A673 (cell line): ENCODE measurements around the gene A1CF. TPM values are rescaled to one million over a fixed set of nuclear protein-coding genes. Genes with fewer than 3 reads are reported as not detected.

Experiments used
- BruUV-seq: library from RNA; stranded (reverse); fragments of 400-500 nt; replicated peaks from 2 replicates; lab custom pipeline; 2021; lab: Mats Ljungman, UMichigan
- CTCF ChIA-PET: fragments of 300-600 bp; sonication (Branson Sonifier 250); formaldehyde crosslinking; loops from one replicate; lab custom pipeline; 2022; ENCODE audit warnings: antibody characterized with exemption; lab: Charles Lee
- POLR2A ChIA-PET: fragments of 300-600 bp; sonication (Branson Sonifier 250); formaldehyde crosslinking; loops from one replicate; lab custom pipeline; 2022; ENCODE audit warnings: antibody characterized with exemption; ENCODE audit not compliant: low non-redundant PET; lab: Charles Lee
- DNase-seq: peaks from one replicate; pipeline ENCODE4 v3.0.0-alpha.2; 2015; ENCODE audit warnings: low spot score
- H3K27ac ChIP-seq: fragments of 200-600 bp; sonication (generic); 2 replicates; pipeline ENCODE4 v1.5.1; 2016; ENCODE audit warnings: mixed run types, low read depth, mild to moderate bottlenecking, mixed read lengths, antibody characterized with exemption, low read length; ENCODE audit not compliant: poor library complexity, severe bottlenecking
- H3K27me3 ChIP-seq: fragments of 200-600 bp; sonication (generic); replicated peaks from 2 replicates; pipeline ENCODE4 v1.6.1; 2017; ENCODE audit warnings: mixed run types, low read depth, mild to moderate bottlenecking, mixed read lengths, antibody characterized with exemption, low read length; ENCODE audit not compliant: insufficient read depth, poor library complexity
- H3K36me3 ChIP-seq: fragments of 200-600 bp; sonication (generic); 2 replicates; pipeline ENCODE4 v1.6.1; 2016; ENCODE audit warnings: mixed run types, mild to moderate bottlenecking, mixed read lengths, antibody characterized with exemption, low read length; ENCODE audit not compliant: insufficient read depth, poor library complexity, severe bottlenecking
- H3K4me1 ChIP-seq: fragments of 200-600 bp; sonication (generic); 2 replicates; pipeline ENCODE4 v1.6.1; 2017; ENCODE audit warnings: mixed run types, mild to moderate bottlenecking, mixed read lengths, antibody characterized with exemption, low read length; ENCODE audit not compliant: insufficient read depth, poor library complexity, severe bottlenecking
- H3K4me3 ChIP-seq: fragments of 200-600 bp; sonication (generic); 2 replicates; pipeline ENCODE4 v1.5.1; 2016; ENCODE audit warnings: low read depth, mixed run types, mild to moderate bottlenecking, mixed read lengths, low read length; ENCODE audit not compliant: poor library complexity, severe bottlenecking
- H3K9me3 ChIP-seq: fragments of 200-600 bp; sonication (generic); 2 replicates; pipeline ENCODE4 v1.6.1; 2016; ENCODE audit warnings: mixed run types, low read depth, mild to moderate bottlenecking, mixed read lengths, antibody characterized with exemption, low read length; ENCODE audit not compliant: poor library complexity, severe bottlenecking
- EZH2 ChIP-seq: fragments of 200-600 bp; sonication (generic); IDR thresholded peaks from 2 replicates; pipeline ENCODE4 v1.6.1; 2017; ENCODE audit warnings: borderline replicate concordance, low read depth, mild to moderate bottlenecking, mixed read lengths, antibody characterized with exemption, low read length; ENCODE audit not compliant: poor library complexity, severe bottlenecking
- intact Hi-C: fragments of 100-400 bp; cut with micrococcal nuclease; formaldehyde crosslinking; loops from one replicate; pipeline ENCODE4 v1.10.0; 2022; ENCODE audit not compliant: unreplicated experiment
- total RNA-seq: library from RNA; stranded (reverse); gene quantifications from 2 replicates; pipeline ENCODE4 v1.2.3, GENCODE V29; 2021
- TF ChIP-seq, protein P1 (sequence below): fragments of 300-800, 200-600 bp; sonication (generic); conservative IDR thresholded peaks from 2 replicates; pipeline ENCODE4 v1.5.1; 2017; ENCODE audit warnings: low read depth, mild to moderate bottlenecking, antibody characterized with exemption, low read length, moderate library complexity, mixed read lengths

Gene A1CF
- total RNA-seq, 1 experiment from 2014 or later = not detected

DNA sequence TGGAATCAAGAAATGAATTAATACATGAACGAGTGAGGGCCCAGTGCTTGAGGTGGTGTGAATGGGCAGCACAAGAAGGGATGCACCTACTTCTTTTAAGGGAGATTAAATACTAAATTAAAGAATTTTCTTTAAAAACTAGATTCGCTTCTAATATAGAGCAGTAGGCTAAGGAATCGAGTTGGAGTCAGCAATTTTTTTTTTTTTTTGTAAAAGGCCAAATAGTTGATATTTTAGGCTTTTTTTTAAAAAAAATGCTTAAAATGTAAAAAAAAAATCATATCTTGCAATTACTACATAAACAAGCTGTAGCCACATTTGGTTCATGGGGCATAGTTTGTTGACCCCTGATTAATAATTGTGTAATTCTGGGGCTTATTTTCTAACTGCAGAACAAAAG, 31.9 kb downstream of the A1CF start:
- no TSS peak for BruUV-seq
- no peak for DNase-seq
- H3K9me3 ChIP-seq = no peaks in the 10 kb centered on the region
- H3K36me3 ChIP-seq = no peaks in the 10 kb centered on the region
- peaks cover 6% of the 10 kb centered on the region for H3K27me3 ChIP-seq
- TF ChIP-seq, protein P1, sequence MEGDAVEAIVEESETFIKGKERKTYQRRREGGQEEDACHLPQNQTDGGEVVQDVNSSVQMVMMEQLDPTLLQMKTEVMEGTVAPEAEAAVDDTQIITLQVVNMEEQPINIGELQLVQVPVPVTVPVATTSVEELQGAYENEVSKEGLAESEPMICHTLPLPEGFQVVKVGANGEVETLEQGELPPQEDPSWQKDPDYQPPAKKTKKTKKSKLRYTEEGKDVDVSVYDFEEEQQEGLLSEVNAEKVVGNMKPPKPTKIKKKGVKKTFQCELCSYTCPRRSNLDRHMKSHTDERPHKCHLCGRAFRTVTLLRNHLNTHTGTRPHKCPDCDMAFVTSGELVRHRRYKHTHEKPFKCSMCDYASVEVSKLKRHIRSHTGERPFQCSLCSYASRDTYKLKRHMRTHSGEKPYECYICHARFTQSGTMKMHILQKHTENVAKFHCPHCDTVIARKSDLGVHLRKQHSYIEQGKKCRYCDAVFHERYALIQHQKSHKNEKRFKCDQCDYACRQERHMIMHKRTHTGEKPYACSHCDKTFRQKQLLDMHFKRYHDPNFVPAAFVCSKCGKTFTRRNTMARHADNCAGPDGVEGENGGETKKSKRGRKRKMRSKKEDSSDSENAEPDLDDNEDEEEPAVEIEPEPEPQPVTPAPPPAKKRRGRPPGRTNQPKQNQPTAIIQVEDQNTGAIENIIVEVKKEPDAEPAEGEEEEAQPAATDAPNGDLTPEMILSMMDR = no peak
- TF ChIP-seq EZH2 = no peak
- H3K27ac ChIP-seq = no peak overlapping the region
- ChIA-PET CTCF (no interaction called here), POLR2A (no interaction called here)
- peaks cover 16% of the 10 kb centered on the region for H3K4me1 ChIP-seq
- no peak overlapping the region for H3K4me3 ChIP-seq
- intact Hi-C loops = no loop called here

DNA sequence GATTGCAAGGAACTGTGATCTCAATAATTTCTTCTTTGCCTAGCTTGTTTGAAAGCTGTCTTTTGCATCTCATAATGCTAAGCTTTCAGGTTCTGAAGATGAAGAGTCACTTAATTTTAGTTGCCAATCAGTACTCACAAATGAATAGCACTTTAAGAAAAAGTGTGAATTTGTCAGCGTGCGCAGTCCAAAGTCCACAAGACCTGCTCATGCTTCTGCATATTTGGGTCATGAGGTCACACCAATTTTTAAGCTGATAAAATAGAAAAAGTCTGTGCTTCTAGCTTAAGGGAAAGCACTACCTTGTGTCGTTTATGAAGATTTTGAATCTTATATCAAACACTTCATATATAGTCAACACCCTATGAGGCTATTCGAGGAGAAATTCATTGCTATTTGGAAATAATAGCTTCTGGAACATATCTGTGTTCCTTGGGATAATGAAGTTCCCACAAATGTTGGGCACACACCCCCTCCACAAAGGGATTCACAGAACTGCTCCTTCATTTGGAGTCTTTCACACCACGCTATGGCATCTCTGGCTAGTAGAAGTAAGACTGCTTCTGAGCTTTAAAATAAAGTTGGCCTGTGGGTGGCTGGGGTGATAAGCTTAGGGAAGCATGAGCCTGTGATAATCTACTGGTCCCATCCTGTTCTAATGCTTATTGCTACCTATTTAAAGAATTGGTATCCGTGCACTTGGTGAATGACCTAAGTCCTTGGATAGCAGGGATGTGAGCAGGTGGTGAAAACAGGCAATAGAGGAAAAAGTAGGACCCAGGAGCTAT, 33.3 kb downstream of the A1CF start:
- TF ChIP-seq, protein P1 = no peak
- TF ChIP-seq EZH2 = no peak
- POLR2A ChIA-PET = no interaction called here
- peaks cover 16% of the 10 kb centered on the region for H3K4me1 ChIP-seq
- H3K4me3 ChIP-seq = no peak overlapping the region
- no peaks in the 10 kb centered on the region for H3K27me3 ChIP-seq
- no peak for DNase-seq
- intact Hi-C loops = no loop called here
- BruUV-seq = no TSS peak
- H3K9me3 ChIP-seq = no peaks in the 10 kb centered on the region
- H3K36me3 ChIP-seq = no peaks in the 10 kb centered on the region
- CTCF ChIA-PET = no interaction called here
- no peak overlapping the region for H3K27ac ChIP-seq

DNA sequence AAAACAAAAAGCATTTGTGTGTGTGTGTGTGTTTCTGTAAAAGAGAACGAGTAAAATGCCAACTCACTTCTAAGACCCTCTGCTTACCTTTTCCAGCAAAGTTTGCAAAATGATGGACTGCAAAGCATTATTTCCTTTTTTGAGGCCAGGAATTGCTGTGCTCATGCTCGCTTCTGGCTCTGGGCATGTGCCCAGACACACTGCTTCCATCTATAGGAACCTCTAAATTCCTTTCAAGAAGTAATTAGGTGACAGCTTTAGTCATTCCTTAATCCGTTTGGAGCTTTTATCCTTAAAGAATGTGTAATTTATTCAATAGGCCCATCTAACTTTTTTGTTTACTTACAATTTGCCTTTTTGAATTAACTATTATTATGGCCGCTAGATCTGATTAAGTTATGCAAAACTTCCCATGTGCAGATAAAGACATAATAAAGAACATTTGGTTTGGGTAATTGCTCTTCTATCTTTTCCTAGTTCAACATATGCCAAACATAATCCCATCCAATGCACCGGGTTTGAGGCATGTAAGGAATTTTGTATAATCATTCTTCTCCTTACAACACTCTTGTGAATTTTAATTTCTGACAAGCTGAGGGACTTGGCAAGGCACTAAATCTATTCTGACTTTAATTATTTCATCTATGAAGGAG, 34.7 kb downstream of the A1CF start:
- TF ChIP-seq, protein P1 = no peak
- TF ChIP-seq EZH2 = no peak
- no peaks in the 10 kb centered on the region for H3K9me3 ChIP-seq
- BruUV-seq = no TSS peak
- no peaks in the 10 kb centered on the region for H3K36me3 ChIP-seq
- H3K27ac ChIP-seq = peak overlapping the region; percentile 4
- H3K4me3 ChIP-seq = no peak overlapping the region
- peak; percentile 81 for DNase-seq
- no peaks in the 10 kb centered on the region for H3K27me3 ChIP-seq
- ChIA-PET CTCF (interaction anchor here (0.5 kb wide), 1 partner anchor 1769 kb away, joined by 4 read pairs; no protein-coding TSS in a partner anchor), POLR2A (no interaction called here)
- intact Hi-C loops = no loop called here
- peaks cover 16% of the 10 kb centered on the region for H3K4me1 ChIP-seq
